Sigmoid colon (tissue), 7 donors: ENCODE data around the gene LRRC49. TPM values are rescaled to one million over a fixed set of nuclear protein-coding genes. Genes with fewer than 3 reads are reported as not detected.

Experiments used
- DNase-seq: peaks from one replicate; pipeline ENCODE4 v3.0.0-alpha.2; 2019
- H3K27ac ChIP-seq, 4 donors: fragments of 200-600 bp; sonication (generic); one replicate each; pipeline ENCODE4 v1.5.1; 2016 to 2019; ENCODE audit warnings: mild to moderate bottlenecking in 1 of 4
- H3K27me3 ChIP-seq, 3 donors: fragments of 200-600 bp; sonication (generic); one replicate each; pipeline ENCODE4 v1.5.1; 2019; ENCODE audit warnings: mild to moderate bottlenecking in 1 of 3
- H3K36me3 ChIP-seq, 4 donors: fragments of 200-600 bp; sonication (generic); one replicate each; pipeline ENCODE4 v1.5.1; 2016 to 2019
- H3K4me1 ChIP-seq, 4 donors: fragments of 200-600 bp; sonication (generic); one replicate each; pipeline ENCODE4 v1.5.1; 2017 to 2019
- H3K4me3 ChIP-seq, 4 donors: fragments of 200-600 bp; sonication (generic); one replicate each; pipeline ENCODE4 v1.5.1; 2017 to 2019; ENCODE audit warnings: mild to moderate bottlenecking in 2 of 4, moderate library complexity in 1 of 4
- H3K9me3 ChIP-seq, 4 donors: fragments of 200-600 bp in 3 of 4; sonication (generic) in 3 of 4; one replicate each; pipeline versions ENCODE4 v1.5.1 to v1.6.1; 2013 to 2019
- EP300 ChIP-seq, 4 donors: sonication (generic); formaldehyde crosslinking; IDR thresholded peaks; one replicate each; pipeline ENCODE4 v1.6.1; 2017; ENCODE audit warnings: antibody characterized with exemption in 4 of 4
- POLR2A ChIP-seq, 2 donors: fragments of 450-650 bp; IDR thresholded peaks; one replicate each; pipeline ENCODE4 v1.6.1; 2016; ENCODE audit warnings: antibody characterized with exemption in 2 of 2, mild to moderate bottlenecking in 2 of 2, moderate library complexity in 2 of 2
- POLR2AphosphoS5 ChIP-seq, 4 donors: sonication (generic); formaldehyde crosslinking; IDR thresholded peaks; one replicate each; pipeline ENCODE4 v1.6.1; 2017; ENCODE audit warnings: antibody characterized with exemption in 4 of 4
- WGBS, 2 donors: extraction: QIAGEN DNeasy Blood & Tissue Kit; methylation state at CpG; one replicate each; pipeline ENCODE4 v1.1.7; 2013; 5-methylcytosine and 5-hydroxymethylcytosine counted together
- intact Hi-C: fragments of 100-400 bp; cut with DNase I; formaldehyde crosslinking; loops from one replicate; pipeline ENCODE4 v1.15.1; 2023
- polyA plus RNA-seq, 3 donors: library from polyadenylated mRNA; stranded (reverse); fragments of 200-250 nt; gene quantifications; one replicate each; pipeline ENCODE4 v1.2.3, GENCODE V29; 2013
- total RNA-seq, 4 donors: library from RNA; depleted of rRNA; stranded (reverse); fragments of >200 nt; gene quantifications; one replicate each; pipeline ENCODE4 v1.1.0, GENCODE V29; 2016
- TF ChIP-seq, protein P1 (sequence below), 4 experiments: fragments of 450-650 bp in 3 of 4; fragments of 200-600 bp in 1 of 4; IDR thresholded peaks; one replicate each; pipeline ENCODE4 v1.5.1; 2016 to 2019; ENCODE audit warnings: antibody characterized with exemption in 4 of 4, mild to moderate bottlenecking in 3 of 4, moderate library complexity in 2 of 4
- donor health status: healthy with polysubstance abuse.
- donor health status: Bipolar disorder and iron deficiency.
- donor health status: healthy.

The LRRC49 gene
- total and polyA plus RNA-seq, 7 donors = 1.6 to 20.2 (median 10.3) TPM

DNA sequence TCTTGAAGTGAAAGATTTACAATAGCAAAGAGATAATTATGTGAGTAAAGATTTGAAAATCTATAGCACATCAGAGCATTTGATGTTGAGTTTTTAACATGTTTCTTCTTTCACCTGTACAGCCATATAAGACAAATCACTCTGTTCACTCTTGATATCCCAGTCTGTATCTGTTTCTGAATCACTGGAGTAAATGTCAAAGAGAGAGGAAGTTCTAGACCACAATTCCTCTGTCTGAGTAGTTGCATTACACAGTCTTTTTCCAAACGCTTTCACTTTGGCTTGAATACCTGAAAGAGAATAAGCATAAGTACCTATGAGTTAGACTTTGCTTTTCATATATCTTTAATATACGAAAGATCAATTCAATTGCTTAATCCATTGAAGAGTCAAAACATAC lies 10.3 kb upstream of the LRRC49 start:
- no peaks in the 10 kb centered on the region for H3K36me3 ChIP-seq
- no peaks in the 10 kb centered on the region for H3K4me1 ChIP-seq
- H3K27ac ChIP-seq = no peak overlapping the region
- no peak for DNase-seq
- 75 to 82% methylated on average over 2 of the region's 2 CpGs for WGBS, 2 donors
- H3K27me3 ChIP-seq = no peaks in the 10 kb centered on the region
- TF ChIP-seq POLR2A (IDR thresholded peaks at IDR 0.05) = no peak
- no peak for TF ChIP-seq POLR2AphosphoS5 (IDR thresholded peaks at IDR 0.05)
- no peak for TF ChIP-seq EP300 (IDR thresholded peaks at IDR 0.05)
- TF ChIP-seq, protein P1, sequence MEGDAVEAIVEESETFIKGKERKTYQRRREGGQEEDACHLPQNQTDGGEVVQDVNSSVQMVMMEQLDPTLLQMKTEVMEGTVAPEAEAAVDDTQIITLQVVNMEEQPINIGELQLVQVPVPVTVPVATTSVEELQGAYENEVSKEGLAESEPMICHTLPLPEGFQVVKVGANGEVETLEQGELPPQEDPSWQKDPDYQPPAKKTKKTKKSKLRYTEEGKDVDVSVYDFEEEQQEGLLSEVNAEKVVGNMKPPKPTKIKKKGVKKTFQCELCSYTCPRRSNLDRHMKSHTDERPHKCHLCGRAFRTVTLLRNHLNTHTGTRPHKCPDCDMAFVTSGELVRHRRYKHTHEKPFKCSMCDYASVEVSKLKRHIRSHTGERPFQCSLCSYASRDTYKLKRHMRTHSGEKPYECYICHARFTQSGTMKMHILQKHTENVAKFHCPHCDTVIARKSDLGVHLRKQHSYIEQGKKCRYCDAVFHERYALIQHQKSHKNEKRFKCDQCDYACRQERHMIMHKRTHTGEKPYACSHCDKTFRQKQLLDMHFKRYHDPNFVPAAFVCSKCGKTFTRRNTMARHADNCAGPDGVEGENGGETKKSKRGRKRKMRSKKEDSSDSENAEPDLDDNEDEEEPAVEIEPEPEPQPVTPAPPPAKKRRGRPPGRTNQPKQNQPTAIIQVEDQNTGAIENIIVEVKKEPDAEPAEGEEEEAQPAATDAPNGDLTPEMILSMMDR (IDR thresholded peaks at IDR 0.05) = no peak
- intact Hi-C loops = no loop called here
- H3K4me3 ChIP-seq = no peak overlapping the region
- H3K9me3 ChIP-seq = no peaks in the 10 kb centered on the region

DNA sequence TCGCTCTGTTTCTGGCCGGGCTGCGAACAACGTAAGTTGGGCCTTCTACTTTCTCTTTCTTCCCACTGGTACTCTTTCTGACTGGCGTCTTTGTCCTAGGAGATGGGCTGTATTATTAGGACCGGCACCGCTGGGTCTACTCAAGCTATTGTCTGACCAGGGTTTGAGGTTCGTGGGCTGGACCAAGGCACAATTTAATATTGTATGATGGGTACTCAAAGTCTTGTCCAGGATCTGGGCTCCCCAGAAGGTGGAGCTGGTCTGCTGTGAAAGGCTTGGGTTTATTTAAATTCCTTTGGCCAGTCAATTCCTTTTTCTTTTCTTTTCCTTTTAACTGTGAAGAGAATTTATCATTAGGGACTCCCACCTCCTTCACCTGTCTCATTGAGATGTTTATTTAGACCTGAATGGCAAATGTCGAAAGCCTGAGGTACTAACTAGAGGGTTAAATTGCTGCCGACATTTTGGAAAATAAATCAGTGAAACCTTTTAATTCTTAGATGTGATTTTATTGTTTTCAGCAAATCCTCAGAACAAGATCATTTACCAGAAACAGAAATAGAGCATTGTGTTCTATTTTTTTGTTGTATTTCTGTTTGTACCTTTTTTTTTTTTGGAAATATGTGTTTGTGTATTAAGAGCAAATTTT lies 410 bp downstream of the LRRC49 start:
- Histone ChIP-seq H3K4me3 (peak overlapping the region; percentile 60 to 83 (median 78)), H3K36me3 (peaks cover 0 to 12% (median 0%) of the 10 kb centered on the region in 4 donors), H3K4me1 (peaks cover 0 to 22% (median 16%) of the 10 kb centered on the region in 4 donors), H3K27ac (peak overlapping the region; percentile 76 to 83 (median 80)), H3K27me3 (no peaks in the 10 kb centered on the region), H3K9me3 (no peaks in the 10 kb centered on the region)
- intact Hi-C loops = loop anchor here (5.0 kb wide), 3 partner anchors 41 to 549 kb away; partner anchors contain the start of gene LARP6
- TF ChIP-seq POLR2A (IDR thresholded peaks at IDR 0.05) = no peak
- TF ChIP-seq, protein P1 (IDR thresholded peaks at IDR 0.05) = peak in 3 of 4 experiments; percentile 21 to 35 (median 27)
- no peak for DNase-seq
- WGBS, 2 donors = 5 to 7% methylated on average over 10 of the region's 10 CpGs

DNA sequence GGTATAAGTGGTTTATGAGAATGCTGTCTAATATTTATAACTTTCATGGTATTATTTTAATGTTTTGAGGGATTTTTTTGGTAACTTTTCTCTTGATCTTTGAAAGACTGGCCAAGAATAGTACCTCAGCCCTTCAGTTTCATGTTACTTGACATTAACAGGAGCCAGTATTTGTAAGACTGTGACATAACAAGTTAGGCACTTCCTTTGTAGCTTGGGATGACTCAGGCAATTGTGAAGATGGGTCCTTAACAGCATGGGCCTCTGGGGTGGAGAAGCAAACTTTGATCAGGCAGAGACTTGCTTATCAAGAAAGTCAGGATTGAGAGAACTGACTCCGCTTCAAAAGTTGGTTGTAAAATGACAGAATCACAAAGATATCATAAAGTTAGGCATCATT lies 9.5 kb downstream of the LRRC49 start:
- H3K27me3 ChIP-seq = no peaks in the 10 kb centered on the region
- DNase-seq = no peak
- no peaks in the 10 kb centered on the region for H3K4me1 ChIP-seq
- H3K9me3 ChIP-seq = no peaks in the 10 kb centered on the region
- H3K36me3 ChIP-seq = peaks cover 0 to 34% (median 0%) of the 10 kb centered on the region in 4 donors
- H3K27ac ChIP-seq = no peak overlapping the region
- WGBS, 2 donors = 25 to 85% methylated on average over 1 of the region's 1 CpG
- TF ChIP-seq POLR2A (IDR thresholded peaks at IDR 0.05) = no peak
- no peak for TF ChIP-seq EP300 (IDR thresholded peaks at IDR 0.05)
- no peak for TF ChIP-seq POLR2AphosphoS5 (IDR thresholded peaks at IDR 0.05)
- H3K4me3 ChIP-seq = no peak overlapping the region
- intact Hi-C loops = no loop called here

DNA sequence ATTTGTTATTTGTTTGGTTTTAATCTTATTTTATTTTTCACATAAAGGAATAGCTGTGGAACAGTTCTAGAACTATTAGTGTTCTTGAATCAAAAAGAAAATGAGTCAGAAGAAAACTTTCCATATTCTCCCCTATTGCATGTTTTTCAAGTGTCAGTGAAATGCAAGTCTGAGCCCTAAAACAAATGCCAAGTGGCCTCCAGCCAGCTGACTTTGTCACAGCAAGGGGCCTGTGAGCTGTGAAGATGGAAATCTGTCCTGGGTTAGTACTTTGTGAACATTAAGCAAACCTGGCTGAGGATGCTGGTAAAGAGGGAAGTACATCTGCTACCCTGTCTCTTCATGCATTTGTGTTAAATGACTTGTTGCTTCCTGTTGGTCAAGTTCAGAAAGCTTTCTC lies 14.2 kb downstream of the LRRC49 start:
- intact Hi-C loops = no loop called here
- no peak overlapping the region for H3K27ac ChIP-seq
- H3K4me1 ChIP-seq = no peaks in the 10 kb centered on the region
- peaks cover 0 to 6% (median 0%) of the 10 kb centered on the region in 4 donors for H3K9me3 ChIP-seq
- H3K27me3 ChIP-seq = no peaks in the 10 kb centered on the region
- no peak overlapping the region for H3K4me3 ChIP-seq
- no peak for DNase-seq
- peaks cover 0 to 31% (median 0%) of the 10 kb centered on the region in 4 donors for H3K36me3 ChIP-seq
- TF ChIP-seq, protein P1 (IDR thresholded peaks at IDR 0.05) = no peak
- TF ChIP-seq POLR2A (IDR thresholded peaks at IDR 0.05) = no peak
- no peak for TF ChIP-seq POLR2AphosphoS5 (IDR thresholded peaks at IDR 0.05)
- TF ChIP-seq EP300 (IDR thresholded peaks at IDR 0.05) = no peak

DNA sequence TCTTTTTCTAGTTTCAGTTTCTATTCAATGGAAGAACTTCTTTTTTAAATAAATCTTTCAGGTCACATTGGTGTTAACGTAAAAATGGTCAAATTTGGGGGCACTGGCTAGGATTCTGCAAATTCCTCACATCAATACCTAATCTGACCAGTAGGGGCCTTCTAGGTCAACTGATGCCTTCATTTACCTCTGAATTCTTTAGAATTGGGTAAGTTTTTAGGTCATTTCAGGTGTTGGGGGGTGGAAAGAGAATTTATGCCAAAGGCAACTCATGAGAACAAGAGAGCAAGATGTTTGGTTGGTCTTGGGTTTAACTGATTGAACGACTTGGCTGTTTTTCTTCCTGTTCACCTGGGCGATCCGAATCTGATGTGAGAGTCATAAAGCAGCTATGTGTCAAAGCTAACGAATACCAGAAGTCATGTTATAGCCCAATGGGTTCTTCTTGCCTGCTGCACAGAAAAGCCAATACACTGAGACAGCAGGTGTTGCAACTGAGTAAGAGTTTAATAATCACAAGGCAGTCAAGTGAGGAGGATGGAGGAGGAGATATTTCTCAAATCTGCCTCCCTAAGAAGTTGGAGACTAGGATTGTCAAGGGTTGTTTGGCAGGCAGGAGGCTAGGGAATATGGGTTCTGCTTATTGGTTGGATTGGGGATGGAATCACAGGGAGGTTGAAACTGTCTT lies 15.3 kb downstream of the LRRC49 start:
- no peak for DNase-seq
- Histone ChIP-seq H3K27me3 (no peaks in the 10 kb centered on the region), H3K27ac (no peak overlapping the region), H3K9me3 (peaks cover 0 to 6% (median 0%) of the 10 kb centered on the region in 4 donors), H3K36me3 (peaks cover 0 to 25% (median 0%) of the 10 kb centered on the region in 4 donors), H3K4me3 (no peak overlapping the region), H3K4me1 (no peaks in the 10 kb centered on the region)
- intact Hi-C loops = no loop called here
- TF ChIP-seq, protein P1 (IDR thresholded peaks at IDR 0.05) = peak in 1 of 4 experiments; percentile 16
- no peak for TF ChIP-seq POLR2AphosphoS5 (IDR thresholded peaks at IDR 0.05)
- WGBS, 2 donors = 94 to 95% methylated on average over 5 of the region's 5 CpGs
